GM19043 (cell line): ENCODE results near the gene KCTD1.
A peak's percentile ranks its signal among the peaks of the same experiment; 100 is the strongest.

Experiments used
- ATAC-seq: cut with Tn5 transposase; IDR thresholded peaks from one replicate; pipeline ENCODE4 v1.9.1; 2021; ENCODE audit warnings: low read depth; ENCODE audit not compliant: unreplicated experiment

Gene KCTD1

DNA sequence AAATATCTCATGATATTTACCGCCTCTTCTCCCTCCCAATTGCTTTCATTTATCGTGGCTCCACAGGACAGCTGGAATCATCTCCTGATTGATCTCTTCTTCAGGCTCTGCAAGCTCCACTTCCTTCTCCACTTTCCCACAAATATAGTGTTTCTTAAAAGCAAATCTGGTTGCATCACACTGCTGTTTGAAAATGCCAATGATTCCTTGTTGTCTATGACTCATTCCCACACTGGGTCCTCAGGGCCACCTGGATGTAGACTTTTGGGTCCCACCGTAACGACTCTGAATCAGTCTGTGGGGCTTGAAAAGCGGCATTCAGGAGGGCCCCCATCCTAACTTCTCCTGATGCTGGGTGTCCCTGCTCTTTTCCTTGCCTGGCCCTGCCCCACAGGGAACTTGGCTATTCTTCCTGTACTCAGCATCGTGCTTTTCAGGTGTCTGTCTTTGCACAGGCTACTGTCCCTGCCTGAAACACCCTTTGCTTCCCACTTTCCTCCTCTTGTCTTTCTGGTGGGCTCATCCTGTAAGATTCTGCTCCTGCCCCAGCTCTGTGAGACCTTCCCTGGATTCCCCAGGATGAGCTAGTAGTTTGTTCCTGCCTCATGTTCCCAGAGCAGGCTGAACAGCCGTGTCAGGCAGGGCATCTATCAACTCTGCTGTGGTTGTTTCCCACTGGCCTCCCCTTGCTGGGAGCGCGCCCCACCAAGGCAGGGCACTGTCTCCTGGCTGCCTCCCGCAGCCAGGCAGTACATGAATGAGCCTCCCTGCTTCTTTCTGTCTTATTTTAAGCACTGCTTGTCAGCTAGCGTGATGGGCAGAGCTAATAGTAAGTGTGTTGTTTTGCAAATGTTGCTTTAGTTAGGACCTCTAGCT is 111.9 kb downstream of the KCTD1 start:
- ATAC-seq: no peak

DNA sequence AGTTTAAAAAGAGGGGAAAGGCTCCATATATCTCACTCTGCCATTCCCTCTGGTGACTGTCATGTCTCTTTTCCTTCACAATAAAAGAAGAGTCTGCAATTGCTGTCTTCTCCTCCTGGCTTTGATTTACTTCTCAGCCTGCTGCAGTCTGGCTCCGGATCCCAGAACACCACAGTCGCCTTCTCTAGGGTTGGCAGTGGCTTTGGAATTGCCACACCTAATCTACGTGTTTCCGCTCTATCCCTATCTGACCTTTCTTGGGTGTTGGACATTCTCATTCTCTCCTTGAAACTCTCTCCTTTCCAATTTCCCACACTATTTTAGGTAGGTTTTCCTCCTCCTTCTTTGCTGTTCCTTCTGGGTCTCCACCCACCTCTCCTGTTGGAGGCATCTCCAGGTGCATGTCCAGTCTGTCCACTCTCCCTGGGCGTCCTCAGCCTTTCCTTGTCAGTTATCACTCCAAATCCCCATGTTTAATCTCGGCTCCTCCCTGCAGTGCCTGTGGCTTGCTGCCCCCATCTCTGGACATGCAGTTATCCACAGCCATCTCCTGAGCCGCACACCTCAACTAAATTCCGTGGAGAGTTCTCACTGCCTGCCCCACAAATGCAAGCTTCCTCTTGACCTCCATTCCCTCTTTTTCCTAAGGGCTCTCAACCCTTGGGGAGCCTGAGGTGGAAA is 112.8 kb downstream of the KCTD1 start:
- ATAC-seq: no peak

DNA sequence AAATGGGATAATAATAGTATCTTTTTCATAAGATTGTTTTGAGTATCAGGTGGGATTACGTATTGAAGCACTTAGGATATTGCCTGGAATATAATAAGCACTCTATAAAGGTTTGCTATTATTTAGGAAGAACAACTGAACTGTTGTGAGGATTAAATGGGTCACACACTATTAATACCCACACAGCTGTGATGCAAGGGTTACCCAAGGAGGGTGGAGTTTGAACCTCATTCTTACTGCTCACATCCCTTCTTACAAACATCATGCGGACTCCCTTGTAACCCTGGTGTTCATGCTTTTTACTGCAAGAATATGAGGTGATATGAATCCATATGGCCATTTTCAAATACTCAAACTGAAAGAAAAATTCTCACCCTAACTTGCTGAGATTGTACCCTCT is 113.5 kb downstream of the KCTD1 start:
- no peak for ATAC-seq

DNA sequence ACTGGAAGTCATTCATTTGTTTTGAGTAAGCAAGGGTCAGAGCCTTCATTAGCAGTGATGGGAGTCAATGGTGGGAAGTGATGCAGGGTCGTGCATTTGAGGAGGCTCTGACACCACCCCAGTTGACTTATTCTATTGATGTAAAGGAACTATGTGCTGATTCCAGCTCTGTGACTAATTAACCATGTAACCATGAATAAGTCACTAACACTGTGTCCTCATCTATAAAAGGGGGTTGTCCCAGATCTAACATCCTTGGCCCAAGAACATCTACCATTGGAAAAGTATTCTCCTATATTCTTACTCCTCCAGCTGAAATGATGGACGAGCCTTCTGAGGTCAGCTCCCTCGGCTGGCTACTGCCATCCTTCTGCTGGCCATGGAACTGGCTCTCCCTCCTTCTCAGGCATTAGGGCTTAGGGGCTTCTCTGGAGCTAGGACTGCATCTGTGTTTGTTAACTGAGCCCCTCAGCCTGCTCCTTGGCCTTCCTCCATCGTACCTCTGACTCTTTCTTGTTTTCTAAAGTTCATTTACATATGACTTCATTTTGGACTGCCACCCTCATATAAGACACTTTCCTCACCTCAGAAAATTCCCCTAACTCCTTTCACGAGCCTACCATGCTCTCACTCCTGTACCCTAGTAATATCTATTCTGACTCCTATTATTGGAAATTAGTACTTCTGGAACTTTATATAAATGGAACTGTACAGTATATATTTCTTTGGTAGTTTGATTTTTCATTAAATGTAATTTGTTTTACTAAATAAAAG is 115.5 kb downstream of the KCTD1 start:
- no peak for ATAC-seq

DNA sequence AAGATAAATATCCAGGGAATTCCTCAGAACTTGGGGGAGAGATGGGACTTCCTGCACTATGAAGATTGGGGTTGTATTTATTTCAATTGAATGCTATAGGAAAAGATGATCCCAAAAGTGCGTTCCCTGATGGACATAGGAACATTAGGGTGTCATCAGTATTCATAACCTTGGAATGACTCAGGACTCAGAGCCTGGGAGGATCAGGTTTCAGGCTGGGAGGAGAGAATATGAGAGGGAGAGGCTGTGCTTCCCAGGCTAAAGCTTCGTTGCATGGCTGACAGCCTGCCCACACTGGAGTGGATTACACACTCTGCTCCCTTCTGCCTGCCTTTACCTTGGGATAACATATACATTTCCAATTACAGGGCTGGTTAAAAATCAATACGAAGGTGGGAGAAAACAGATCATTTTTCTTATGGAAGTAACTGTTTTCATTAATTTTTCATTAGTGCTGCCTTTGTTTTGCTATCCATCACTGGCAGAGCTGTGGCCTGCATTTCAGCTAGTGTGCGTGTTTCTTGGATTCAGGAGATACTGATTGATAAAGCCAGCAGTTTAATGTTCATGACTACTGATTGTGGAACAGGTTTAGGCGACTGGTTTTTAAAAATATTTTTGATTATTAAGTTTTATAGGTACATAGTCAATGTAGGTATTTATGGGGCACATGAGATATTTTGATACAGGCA is 118.7 kb downstream of the KCTD1 start:
- ATAC-seq: no peak

DNA sequence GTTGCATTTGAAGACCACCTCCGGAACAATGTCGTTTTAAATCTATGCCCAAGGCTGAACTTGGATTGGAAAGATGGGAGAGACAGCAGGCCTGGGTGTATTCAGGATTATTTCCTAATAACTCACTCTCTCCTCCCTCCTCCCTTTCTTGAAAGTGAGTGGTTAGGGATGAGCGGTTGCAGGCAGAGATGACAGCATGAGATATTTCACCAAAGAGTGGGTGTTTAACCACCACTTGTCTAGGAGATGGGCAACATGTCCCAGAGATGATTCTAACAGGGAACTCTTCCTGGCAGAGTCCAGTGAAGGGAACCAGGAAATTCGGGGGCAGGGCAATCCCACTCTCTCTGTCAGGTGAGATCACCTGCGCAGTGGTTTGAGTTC is 123.2 kb downstream of the KCTD1 start:
- ATAC-seq: no peak

DNA sequence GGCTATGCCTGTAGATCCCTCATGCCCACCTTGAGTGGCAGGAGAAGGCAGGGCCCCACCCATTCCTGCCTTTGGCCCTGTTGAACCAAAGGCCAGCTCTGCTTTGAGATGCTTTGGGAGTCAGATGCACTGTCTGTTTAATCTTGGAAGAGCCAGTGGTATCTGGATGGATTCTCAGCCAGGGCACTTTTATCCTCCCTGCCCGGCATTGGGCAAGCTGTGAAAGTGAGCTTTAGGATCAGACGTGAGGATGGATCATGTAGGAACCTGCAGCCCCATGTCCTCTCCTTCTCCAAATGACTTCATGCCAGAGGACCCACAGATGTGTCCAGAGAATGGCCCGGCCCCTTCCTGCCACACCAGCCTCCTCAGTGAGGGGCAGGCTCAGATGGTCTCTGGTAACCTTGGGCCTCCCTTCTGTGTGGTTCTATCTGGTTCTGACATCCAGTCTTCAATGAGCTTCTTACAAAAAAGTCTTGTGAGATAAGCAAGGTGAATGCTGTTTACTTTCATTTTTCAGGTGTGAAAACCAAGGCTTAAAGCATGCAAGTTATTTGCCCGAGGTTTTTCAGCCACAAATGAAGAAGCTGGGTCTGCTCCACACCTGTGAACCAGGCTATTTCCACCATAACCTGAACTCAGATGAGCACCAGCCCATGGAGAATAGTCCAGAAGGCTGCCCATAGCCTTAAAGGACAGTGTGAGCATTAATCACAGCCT is 123.8 kb downstream of the KCTD1 start:
- ATAC-seq: no peak

DNA sequence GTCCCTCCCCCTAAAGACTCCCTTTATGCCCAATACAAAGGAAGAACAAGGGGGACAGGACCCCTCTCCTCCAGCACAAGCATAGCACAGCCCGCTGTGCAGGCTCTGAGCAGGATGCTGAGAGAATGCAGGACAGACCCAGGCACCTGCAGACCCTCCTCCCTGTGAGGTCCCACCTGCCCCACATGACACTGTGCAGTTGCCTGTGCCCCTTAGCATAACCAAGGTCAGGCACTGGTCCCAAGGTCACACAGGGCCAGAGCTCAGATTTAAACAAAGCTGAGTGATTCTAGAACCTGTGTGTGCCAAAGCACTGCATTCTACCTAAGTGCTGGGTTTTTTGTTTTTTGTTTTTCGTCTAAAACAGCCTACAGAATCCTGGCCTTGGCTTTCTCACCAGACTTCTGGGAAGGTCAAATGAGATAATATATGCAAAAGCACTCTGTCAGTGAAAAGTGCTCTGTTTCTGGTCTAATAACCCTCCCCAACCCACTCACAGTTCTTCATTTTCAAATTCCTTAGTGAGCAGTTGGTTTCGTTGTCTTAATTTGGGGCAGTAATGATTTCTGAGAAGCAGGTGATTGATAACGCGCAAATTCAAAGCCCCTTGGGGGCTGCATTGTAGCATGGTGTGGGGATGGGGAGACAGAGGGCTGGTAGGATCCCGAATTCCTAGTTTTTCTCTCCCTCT is 125.7 kb downstream of the KCTD1 start:
- peak; percentile 78 for ATAC-seq

DNA sequence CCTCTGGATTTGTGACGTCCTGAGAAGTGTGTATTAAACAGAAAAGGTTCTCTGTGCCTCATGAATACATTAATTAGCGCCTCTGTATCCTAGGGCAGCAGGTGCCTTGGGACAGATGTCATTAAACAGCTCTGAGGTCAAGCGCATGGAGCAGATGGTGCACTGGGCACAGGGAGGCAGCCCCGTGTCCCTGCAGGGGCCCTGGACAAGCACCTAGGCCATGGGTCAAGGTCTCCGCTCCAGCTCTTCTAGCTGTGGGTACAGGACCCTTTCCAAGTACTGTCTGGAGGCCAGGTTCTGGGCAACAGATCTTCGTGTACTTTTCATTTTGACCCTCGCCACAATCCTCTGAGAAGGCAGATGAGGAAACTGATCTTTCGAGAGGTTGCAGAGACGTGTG is 126.4 kb downstream of the KCTD1 start:
- no peak for ATAC-seq

DNA sequence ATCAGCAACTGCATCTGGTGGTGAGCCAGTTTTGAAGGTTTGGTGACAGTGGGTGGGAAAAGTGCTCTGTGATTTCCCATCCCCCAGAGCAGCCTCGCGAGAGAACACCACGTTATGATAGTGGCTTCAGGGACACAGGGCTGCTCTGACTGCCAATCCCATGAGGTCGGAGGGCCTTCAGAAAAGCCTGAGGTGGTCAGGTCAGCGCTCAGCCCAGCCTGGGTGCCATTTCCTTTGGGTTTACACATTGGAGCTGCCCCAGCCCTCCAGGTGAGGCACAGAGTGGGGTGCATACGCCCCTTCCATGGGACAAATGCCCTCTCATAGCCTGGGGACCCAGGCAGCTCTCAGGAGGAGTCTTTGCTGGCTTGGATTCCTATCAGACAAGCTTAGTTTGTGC is 126.8 kb downstream of the KCTD1 start:
- no peak for ATAC-seq

DNA sequence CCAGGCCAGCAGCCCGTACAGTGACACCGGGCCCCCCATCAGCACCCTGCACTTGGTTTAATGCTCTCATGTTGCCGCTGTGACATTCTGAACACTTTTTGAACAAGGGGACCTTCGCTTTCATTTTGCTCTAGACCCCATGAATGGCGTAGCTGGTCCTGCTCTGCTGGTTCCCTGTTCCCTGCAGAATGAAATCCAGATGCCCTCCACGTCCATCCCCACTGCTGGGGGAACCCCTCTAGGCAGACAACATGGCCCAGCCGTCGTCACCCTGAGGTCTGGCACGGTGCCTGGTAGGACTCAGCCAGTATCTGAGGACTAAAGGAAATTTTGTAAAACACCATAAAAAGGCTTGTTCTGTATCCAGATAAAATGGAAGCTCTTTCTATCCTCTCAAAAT is 128.6 kb downstream of the KCTD1 start:
- ATAC-seq: no peak

DNA sequence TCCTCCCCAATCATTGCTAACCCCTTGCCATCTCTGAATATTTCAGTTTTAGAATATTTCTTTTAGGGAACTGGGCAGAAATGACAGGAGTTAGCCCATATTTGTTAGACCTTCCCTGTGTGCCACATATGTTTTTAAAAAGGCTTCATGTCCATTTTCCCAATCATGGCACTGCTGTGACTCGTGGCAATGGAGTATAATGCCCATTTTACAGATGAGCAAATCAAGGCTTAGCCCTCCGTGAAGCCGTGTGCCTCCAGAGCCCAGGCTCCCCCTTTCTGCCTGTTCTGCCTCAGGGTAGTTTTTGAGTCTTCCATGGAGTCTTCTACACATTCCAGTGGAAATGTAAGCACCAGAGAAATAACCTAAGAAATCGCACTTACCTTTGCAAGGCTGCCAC is 130.1 kb downstream of the KCTD1 start:
- ATAC-seq: no peak

DNA sequence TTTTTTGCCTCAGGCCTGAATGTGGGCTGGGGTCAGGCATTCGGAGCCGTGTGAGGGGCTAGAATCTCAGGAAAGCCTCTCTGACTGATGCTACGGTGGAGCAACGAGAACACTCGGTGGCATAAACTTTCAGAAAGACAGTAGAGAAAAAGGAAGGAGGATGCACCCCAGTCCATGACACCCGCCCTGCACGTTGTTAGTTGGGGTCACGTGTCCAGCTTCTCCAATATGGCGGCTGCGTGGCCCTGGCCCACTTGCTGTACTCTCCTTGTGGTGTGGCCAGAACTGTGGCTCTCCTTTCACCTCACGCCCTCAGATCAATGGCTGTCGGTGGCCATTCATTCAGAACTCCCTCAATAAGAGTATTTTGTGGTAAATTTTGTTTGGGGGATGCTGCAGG is 131.2 kb downstream of the KCTD1 start:
- no peak for ATAC-seq

DNA sequence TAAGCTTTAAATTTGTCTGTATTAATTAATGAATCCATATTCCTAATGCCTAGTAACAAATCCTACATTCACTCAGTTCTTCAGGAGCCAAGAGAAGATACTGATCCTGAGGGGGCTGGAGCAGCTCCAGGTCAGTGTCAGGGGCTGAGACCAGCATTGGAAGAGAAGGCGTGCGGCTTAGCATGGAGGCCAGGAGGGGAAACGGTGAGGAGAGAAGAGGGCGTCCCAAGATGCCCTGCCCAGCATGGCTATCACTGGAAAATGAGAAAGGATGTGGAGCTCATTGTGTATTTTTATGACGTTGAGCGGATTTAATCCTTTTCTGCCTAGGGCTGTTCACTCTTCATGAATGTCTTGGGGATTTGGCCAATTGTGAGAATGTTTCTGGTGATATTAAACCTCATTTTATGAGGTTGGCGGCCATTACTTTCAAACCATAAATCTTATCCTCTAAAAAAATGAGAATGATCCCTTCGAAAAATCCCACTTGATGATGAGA is 131.7 kb downstream of the KCTD1 start:
- no peak for ATAC-seq

DNA sequence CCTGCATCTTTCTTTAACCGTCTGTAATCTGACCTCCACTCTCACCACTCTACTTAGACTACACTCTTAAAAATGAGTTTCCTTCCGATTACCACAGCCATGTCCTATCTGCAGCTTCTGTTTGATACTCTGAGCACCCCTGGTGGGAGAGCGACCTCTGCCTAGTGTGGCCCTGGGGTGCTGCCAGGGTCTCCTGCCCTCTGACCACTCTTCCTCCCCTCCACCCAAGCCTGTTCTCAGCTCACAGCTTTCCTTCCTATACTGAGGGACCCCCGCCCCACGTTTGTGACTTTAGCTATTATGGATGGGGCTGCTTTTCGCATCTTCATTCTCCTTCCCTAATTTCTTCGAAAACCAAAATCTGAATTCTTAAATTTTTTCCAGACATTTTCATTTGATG is 132.7 kb downstream of the KCTD1 start:
- ATAC-seq: no peak

DNA sequence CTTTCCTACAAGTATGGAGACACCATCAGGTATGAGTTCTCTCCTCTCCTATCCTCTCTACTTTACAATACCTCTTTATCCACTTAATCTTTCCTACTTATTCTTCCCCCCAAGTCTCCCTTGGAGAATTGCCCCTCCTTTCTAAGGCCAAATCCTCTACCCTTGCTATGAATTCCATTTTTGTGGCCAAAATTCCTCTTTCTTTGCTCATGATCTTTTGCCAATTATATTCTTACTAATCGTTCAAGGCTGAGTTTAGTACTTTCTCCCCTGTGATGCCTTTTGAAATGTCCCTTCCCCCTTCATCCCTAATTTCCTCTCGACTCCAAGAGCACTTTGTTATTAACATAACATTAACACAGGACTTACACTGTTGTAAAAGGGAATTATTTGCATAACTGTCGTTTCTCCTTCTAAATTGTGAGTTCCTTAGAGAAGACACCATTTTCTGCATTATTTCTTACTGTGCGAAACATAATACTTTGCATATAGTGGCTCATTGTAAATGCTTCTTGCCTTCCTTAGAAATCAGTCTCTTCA is 133.4 kb downstream of the KCTD1 start:
- no peak for ATAC-seq

DNA sequence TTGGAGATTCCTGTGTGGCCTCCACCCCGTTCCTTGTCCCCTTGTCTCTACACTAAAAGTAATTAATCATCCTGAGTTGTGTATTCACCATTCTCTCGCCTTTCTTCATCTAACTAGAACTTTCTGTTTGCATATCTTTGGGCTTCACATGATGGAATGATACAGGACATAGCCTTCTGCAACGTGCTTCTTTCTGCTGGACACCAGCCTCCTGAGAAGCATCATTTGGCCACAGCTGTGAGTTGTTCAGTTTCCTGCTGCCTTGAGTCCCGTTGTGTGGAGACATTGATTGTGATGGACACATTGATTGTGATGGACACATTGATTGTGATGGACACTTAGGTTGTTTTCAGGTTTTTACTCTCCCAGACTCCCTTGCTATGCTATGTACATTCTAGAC is 139.3 kb downstream of the KCTD1 start:
- no peak for ATAC-seq

DNA sequence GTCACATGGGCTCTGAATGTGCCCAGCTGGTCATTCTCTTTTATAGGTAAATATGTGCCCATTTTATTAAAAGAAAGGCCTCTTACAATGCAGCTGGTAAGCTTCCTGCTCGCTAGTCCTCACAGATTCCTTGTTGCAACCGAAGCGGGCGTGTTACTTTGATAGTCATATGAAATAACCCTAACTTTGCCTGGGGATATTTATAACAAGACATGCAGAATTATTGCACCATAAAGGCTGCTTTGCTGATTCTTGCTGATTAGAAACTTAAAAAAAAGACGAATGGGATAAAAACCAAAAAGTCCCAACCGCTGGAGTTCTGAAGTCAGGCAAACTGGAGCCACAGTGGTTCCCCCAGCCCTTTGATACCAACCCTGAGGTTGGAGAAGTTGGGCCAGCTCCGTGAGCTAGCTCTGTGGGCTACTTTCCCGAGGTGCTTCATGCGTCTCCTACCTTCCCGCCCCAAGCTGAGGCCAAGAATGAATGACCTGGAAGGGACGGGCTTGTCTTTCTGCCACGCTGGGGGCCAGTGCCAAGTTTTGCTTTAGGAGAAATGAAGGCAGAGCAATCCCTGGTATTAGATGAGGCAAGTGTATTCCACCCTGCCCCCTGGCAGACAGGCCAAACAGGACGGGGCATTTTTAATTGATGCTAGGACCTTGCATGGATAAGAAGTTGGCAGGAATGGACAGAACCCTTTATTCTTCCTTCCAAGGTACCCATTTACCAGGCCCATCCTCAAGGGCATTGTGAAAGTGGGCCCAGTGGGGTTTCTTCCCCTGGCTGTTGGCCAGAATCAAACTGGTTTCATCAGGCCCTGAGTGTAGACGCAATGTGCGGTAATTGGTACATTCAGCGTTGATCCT is 140.4 kb downstream of the KCTD1 start:
- ATAC-seq: no peak
